Activated T-helper 2 cell treated with anti-CD3 and anti-CD28 coated beads, Interferon-gamma antibody, Interleukin-2, Interleukin-4, amounts not matched to agents 10 μg/mL and 5 μg/mL and 100 μg/mL, durations not matched to agents 14 hours and 24 hours and 36 hours (primary cell): ENCODE results near the gene KCNN1. TPM values are rescaled to one million over a fixed set of nuclear protein-coding genes. Genes with fewer than 3 reads are reported as not detected.

Experiments
- DNase-seq: peaks from one replicate; pipeline ENCODE4 v3.0.0; 2021; ENCODE audit warnings: low spot score
- H3K27ac Mint-ChIP-seq: one replicate; pipeline ENCODE4 v1.8.0; 2021; ENCODE audit warnings: mixed read lengths
- H3K27me3 Mint-ChIP-seq: one replicate; pipeline ENCODE4 v1.8.0; 2021; ENCODE audit warnings: low read depth, mixed read lengths
- H3K36me3 Mint-ChIP-seq: one replicate; pipeline ENCODE4 v1.8.0; 2021; ENCODE audit warnings: low read depth, mixed read lengths
- H3K4me1 Mint-ChIP-seq: one replicate; pipeline ENCODE4 v1.8.0; 2021; ENCODE audit warnings: low read depth, mixed read lengths
- H3K4me3 Mint-ChIP-seq: one replicate; pipeline ENCODE4 v1.8.0; 2021; ENCODE audit warnings: low read depth, mild to moderate bottlenecking, moderate library complexity, mixed read lengths
- H3K9me3 Mint-ChIP-seq: one replicate; pipeline ENCODE4 v1.8.0; 2021; ENCODE audit warnings: mixed read lengths
- intact Hi-C: fragments of 100-400 bp; cut with micrococcal nuclease; formaldehyde crosslinking; loops from one replicate; pipeline ENCODE4 v1.15.1; 2023
- total RNA-seq: library from RNA; stranded (reverse); gene quantifications from 2 replicates; pipeline ENCODE4 v1.2.3, GENCODE V29; 2022

The KCNN1 gene
- total RNA-seq, 1 donor from 2014 or later: 0.14 TPM

DNA sequence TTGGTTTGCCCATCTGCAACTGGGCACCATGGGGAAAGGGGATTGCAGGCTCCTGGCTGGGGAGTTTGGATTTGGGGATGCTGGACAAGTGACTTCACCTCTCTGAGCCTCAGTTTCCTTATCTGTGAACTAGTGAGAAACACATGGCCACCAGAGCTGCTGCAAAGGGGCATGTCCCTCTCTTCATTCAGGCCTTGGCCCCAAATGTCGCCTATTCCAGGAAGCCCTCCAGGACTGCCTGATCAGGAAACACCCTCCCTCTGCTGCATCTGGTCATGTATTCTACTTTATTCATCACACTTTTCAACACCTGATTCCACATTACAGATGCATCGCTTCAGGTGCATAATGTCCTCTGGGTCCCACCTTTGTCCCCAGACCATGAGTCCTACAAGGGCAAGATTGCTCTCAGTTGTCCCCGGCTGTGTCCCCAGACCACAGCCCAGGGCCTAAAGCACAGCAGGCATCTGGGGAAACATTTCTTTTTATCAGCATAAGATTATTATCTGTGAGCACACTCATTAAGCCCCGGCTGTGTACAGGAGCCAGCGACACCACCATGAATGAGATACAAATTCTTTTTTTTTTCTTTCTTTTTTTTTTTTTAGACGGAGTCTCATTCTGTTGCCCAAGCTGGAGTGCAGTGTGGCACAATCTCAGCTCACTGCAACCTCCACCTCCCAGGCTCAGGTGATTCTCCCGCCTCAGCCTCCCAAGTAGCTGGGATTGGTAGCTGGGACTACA lies 78.6 kb downstream of the KCNN1 start:
- intact Hi-C loops: loop anchor here (2.0 kb wide), 2 partner anchors 37 to 41 kb away; partner anchors contain the start of genes ARRDC2 and IL12RB1

DNA sequence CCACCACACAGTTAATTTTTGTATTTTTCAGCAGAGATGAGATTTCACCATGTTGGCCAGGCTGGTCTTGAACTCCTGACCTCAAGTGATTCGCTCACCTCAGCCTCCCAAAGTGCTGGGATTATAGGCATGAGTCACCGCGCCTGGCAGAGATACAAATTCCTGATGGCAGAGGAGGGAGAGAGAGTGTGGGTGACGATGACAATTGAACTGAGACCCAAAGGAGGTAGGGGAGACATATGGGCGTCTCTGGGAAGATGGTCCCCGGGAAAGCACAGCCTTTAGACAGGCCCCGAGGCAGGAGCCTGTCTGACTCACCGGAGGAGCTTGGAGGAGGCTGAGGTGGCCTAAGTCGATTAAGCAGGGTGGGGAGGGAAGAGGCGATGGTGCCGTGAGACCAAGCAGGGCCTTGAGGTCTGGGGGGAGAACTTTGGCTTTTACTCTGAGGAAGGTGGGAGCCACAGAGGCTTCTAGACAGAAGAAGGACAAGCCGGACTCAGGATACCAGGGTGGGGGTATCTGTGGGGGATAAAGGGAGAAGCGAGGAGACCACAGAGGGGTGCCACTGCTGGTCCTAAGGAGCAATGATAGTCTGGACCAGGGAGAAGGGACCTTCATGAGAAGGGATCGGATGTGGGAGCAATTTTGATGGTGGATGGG lies 79.3 kb downstream of the KCNN1 start:
- no peak for DNase-seq

More for the DNA sequence above, 78.6 kb downstream of the KCNN1 start:
- peaks cover 37% of the 10 kb centered on the region for H3K4me1 Mint-ChIP-seq
- peaks cover 2% of the 10 kb centered on the region for H3K27me3 Mint-ChIP-seq
- H3K9me3 Mint-ChIP-seq: peaks cover 9% of the 10 kb centered on the region
- H3K36me3 Mint-ChIP-seq: no peaks in the 10 kb centered on the region
- peak overlapping the region; percentile 86 for H3K27ac Mint-ChIP-seq
- no peak for DNase-seq
- H3K4me3 Mint-ChIP-seq: peak overlapping the region; percentile 61

GRCh38 chr19:18049385-18049784 lies 82.5 kb downstream of the KCNN1 start:
- Mint-ChIP-seq H3K27me3 (no peaks in the 10 kb centered on the region), H3K9me3 (no peaks in the 10 kb centered on the region), H3K4me3 (no peak overlapping the region), H3K27ac (no peak overlapping the region), H3K36me3 (no peaks in the 10 kb centered on the region), H3K4me1 (peaks cover 34% of the 10 kb centered on the region)
- no peak for DNase-seq
- intact Hi-C loops: no loop called here

More for the DNA sequence above, 79.3 kb downstream of the KCNN1 start:
- intact Hi-C loops: no loop called here
- no peaks in the 10 kb centered on the region for H3K36me3 Mint-ChIP-seq
- H3K27me3 Mint-ChIP-seq: no peaks in the 10 kb centered on the region
- no peak overlapping the region for H3K4me3 Mint-ChIP-seq
- H3K9me3 Mint-ChIP-seq: peaks cover 5% of the 10 kb centered on the region
- H3K4me1 Mint-ChIP-seq: peaks cover 40% of the 10 kb centered on the region
- peak overlapping the region; percentile 86 for H3K27ac Mint-ChIP-seq

Other genes with a start within 250 kb of the KCNN1 start
- gene MAP1S, start 247.6 kb upstream of the KCNN1 start, total RNA-seq: 66.7 and 80.3 TPM in 2 replicates
- gene FCHO1, start 215.6 kb upstream of the KCNN1 start, total RNA-seq: 74.7 and 75.6 TPM in 2 replicates
- not detected in 2 replicates for gene B3GNT3, start 172.0 kb upstream of the KCNN1 start, total RNA-seq
- 6.2 and 6.9 TPM in 2 replicates for gene INSL3, start 145.6 kb upstream of the KCNN1 start, total RNA-seq
- gene JAK3, start 119.1 kb upstream of the KCNN1 start, total RNA-seq: 212 and 221 TPM in 2 replicates
- 2,784 and 2,842 TPM in 2 replicates for gene RPL18A, start 107.2 kb upstream of the KCNN1 start, total RNA-seq
- 0.69 and 0.75 TPM in 2 replicates for gene SLC5A5, start 95.2 kb upstream of the KCNN1 start, total RNA-seq
- gene CCDC124, start 34.1 kb upstream of the KCNN1 start, total RNA-seq: 116 and 123 TPM in 2 replicates
- 39.2 and 40.5 TPM in 2 replicates for gene ARRDC2, start 41.1 kb downstream of the KCNN1 start, total RNA-seq
- gene IL12RB1, start 119.8 kb downstream of the KCNN1 start, total RNA-seq: 41.4 and 43.3 TPM in 2 replicates
- 16.6 and 17.2 TPM in 2 replicates for gene MAST3, start 130.7 kb downstream of the KCNN1 start, total RNA-seq
- 19.4 and 21.4 TPM in 2 replicates for gene PIK3R2, start 186.1 kb downstream of the KCNN1 start, total RNA-seq
- gene IFI30, start 206.7 kb downstream of the KCNN1 start, total RNA-seq: 37.0 and 41.2 TPM in 2 replicates
- gene MPV17L2, start 226.1 kb downstream of the KCNN1 start, total RNA-seq: 14.5 and 14.8 TPM in 2 replicates
- 6.3 and 7.4 TPM in 2 replicates for gene RAB3A, start 236.9 kb downstream of the KCNN1 start, total RNA-seq